GM19452 (cell line): ENCODE data around the gene MORN2.

ENCODE experiments used
- ATAC-seq: cut with Tn5 transposase; IDR thresholded peaks from one replicate; pipeline ENCODE4 v1.9.1; 2021; ENCODE audit not compliant: unreplicated experiment

Gene MORN2

DNA sequence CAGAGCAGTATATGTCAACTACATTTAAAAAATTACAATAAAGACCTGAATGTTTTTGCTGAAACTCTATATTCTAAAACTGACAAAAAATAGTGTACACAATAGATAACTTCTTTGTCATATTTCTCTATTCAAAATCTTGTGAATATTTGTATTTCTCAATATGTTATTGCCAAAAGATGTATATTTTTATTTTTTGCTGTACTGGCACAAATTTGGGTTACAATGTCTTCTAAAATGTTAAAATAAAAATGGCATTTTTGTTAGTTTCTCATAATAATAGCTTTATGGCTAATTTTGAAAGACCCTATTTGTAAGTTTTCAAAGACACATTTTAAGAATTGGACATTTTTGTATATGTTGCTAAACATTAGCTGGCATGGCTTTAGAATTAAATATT, 13.3 kb downstream of the MORN2 start:
- no peak for ATAC-seq

GRCh38 chr2:38889575-38889974, 13.8 kb downstream of the MORN2 start, which contains the start of gene ARHGEF33:
ARHGEF33 (plus strand) TSS chr2:38889875; CDS start chr2:38919448, 29,573 bp downstream.
- ATAC-seq, result no peak

GRCh38 chr2:38892819-38893218, 17.0 kb downstream of the MORN2 start:
- ATAC-seq, result no peak

DNA sequence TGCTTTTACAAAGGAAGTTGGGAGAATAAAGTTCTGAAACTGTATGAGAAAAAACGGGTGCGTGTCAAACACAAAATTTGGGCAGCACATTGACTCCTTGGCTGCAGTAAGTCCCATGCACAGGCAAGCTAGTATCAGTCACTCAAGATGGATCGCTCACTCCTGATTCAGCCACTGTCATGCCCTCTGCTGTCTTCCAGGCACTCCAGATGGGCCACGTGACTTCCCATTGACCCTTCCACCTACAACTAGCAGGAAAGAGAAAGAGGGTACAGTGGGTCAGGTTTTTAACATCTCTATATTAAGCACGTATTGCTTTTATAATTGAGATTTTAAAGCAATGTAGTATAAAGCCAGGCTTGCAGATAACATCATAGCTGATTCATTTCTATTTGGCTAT, 22.5 kb downstream of the MORN2 start:
- ATAC-seq, result no peak

DNA sequence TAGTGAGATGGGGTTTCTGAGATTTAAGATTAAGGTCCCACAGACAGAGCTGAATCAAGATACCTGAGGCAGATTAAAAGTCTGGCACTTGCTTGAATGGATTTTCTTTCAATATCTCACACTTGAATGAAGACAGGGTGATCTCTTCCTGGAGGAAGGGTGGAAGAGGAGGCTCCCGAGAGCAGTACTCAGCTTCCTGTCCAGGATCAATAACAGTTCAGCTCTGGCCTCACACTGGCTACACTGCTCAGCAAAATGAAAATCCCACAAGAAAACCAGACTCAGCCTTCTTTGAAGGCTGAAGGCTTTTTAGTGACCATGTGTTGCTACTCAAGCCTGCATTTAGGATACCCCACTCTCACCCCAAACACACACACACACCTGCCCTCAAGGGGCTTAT, 24.9 kb downstream of the MORN2 start:
- no peak for ATAC-seq

DNA sequence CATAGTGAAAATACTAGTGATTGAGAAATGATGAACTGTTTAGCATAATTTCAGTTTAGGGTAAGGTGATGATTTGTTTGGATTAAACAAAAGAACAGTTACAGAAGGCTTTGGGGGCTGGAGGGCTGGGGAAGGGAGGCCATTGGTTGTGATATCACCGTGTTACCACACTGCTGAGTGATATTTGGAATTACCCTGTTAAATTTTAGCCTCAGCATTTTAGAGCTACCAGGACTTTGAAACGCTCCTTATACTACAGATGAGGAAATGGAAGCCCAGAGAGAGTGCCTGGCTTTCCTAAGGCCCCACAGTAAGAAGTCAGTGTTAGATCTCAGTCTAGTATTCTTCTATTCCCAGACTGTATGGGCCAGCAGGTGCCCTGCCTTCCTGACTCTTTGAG, 29.5 kb downstream of the MORN2 start:
- no peak for ATAC-seq

DNA sequence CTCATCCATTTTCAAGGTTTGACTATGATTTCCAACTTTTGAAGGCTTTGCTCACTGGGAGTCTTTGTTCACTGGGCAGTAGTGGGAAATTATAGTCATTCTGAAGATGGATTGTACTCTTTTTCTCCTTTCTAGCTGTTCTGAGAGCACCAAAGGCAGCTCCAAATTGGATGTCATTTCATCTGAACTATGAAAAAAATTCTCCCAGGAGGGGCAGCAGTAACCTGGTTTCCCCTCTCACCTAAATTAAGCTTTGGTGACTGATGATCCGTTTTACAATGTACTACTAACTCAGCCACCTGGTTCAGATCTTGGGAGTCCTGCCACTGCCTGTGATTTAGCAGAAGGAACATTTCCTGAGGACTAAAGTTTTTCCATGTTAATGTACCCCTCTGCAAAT, 31.5 kb downstream of the MORN2 start:
- no peak for ATAC-seq

DNA sequence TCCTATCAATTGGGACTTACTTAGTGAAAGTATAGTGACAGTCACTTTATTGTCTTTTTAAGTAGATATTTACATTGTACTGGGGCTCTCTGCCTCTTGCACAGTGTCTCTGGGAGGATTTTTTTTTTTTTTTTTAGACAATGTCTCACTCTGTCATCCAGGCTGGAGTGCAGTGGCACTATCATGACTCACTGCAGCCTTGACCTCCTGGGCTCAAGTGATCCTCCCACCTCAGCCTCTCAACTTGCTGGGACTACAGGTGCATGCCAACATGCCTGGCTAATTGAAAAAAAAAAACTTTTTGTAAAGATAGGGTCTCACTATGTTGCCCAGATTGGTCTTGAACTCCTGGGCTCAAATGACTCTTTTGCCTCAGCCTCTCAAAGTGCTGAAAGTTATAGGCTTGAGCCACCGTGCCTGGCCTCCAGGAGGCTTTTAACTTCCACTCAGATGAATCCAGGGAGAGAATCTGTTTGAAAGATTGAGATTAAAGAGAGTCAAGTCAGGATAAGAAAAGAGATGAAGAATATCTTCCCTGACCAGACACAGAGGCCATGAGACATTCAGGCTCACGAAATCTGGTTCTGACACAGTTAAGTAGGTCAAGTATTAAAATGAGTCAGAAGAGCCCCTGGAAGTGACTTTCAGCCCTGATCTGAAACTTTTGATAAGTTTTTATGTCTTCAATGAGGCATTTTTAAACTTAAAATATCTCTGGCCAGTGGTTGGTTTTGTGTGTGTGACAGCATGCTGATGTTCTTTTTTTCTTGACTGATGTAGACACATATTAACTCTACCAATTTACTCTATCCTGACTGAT, 32.2 kb downstream of the MORN2 start:
- peak; percentile 94 for ATAC-seq

DNA sequence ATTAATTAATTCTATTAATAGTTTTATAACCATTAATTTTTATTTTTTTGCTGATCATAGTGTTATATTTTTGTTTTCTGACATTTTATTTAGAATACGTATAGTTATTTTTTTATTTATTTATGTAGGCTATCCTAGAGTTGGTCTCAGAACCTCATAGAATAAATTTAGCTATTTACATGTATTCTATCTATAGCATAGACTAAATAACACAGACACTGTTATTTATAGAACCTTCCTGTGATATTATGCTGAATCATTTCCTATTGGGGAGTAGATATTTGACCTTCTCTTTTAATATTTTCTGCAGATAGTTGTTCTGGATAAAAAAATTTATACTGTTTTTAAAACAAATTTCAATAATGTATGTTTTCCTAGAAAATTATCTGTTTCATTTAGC, 34.1 kb downstream of the MORN2 start:
- no peak for ATAC-seq

DNA sequence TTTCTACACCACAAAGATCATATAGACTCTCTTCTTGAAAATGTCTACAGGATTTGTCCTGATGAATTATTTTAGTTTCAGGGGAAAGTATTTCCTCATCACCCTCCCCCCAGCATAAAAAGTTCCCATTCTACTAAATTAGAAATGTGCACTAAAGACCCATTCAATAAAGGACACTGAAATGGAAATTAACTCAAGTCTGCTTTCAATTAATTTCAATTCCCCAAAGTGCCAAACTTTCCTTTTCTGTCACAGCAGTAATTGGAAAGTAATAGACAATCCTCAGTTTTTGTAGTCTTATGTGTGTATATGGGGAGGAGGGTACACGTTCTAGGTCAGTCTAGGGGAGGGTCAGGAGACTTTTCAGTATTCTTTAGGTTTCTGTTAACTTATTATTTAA, 35.4 kb downstream of the MORN2 start:
- ATAC-seq, result no peak

GRCh38 chr2:38912619-38913018, 36.8 kb downstream of the MORN2 start:
- no peak for ATAC-seq

DNA sequence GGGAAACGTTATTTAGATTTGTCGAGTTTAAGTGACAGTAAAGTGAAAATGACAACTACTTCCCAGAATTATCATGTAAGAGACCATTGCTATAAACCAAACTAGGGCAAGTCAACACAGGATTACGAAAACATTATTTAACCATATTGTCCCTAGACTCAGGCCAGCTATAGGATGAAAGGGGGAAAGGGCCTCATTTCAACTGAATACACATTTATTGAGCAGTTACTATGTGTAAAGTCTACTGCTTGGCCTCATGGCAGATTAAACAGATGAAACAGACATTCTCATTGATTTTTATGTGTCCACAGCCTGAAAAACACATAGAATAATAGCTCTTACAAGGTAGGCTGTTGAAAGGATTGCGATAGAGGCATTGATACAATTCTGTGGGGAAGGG, 46.6 kb downstream of the MORN2 start:
- no peak for ATAC-seq

DNA sequence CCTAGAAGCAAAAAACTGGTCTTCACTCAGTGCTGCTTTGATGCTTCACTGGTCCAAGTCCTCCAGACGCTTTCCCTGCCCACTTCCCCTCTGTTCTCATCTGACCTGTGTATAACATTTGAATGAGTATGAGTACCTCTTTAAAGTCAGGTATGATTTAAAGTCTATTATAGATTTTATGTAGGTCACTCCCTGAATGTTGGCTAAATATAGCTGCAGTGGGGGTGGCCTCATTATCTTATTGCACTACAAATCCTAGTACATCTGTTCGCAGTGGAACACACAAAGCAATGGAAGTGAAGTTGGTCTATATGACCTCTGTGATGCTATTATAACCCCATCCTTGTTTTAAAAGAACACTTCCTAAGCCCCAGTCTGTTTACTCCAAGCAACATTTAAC, 47.1 kb downstream of the MORN2 start:
- ATAC-seq, result no peak

DNA sequence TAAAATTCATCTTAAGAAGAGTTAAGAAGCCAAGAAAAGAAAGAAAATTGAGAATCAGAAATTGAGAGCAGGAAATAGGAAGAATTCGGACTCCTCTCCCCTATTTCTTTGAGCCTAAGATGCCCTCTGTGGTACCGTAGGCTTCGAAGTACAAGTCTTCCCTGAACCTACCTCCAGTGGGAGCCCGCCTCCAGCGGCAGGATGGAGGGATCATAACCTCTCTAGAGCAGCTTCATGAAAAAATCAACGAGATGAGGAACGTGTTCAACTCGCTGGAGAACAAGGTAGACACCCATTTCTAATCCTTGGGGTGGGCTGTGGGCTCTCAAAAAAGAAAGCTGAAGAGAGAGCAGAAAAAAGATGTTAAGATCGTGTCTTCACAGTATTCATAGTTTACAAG, 50.2 kb downstream of the MORN2 start:
- no peak for ATAC-seq

DNA sequence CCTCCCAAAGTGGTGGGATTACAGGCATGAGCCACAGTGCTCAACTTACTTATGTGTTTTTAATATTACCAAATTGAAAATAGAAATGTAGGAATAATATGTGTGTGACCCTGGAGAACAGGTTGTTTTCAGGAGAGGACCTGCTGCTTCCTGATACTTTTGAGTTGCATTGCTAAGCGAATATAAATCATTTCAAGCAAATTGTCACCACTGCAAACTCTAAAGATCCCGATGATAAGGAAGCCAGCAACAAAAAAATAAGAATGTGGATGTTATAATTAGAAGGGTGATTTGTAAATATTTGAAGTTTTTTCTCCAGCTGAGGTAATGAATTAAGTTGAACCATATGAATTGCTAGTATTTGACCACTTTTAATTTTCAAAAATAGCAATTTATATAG, 54.8 kb downstream of the MORN2 start:
- no peak for ATAC-seq
